Neural crest cell (in vitro differentiated cells): Measurements from ENCODE around the gene NUP93. TPM values are rescaled to one million over a fixed set of nuclear protein-coding genes. Genes with fewer than 3 reads are reported as not detected.
"Not testable (repeated sequence)": the region's sequence is repeated elsewhere in the genome, so short reads cannot be mapped to it uniquely, and the experiment has no call there.

Experiments used
- DNase-seq: peaks from one replicate; pipeline ENCODE4 v3.0.0; 2021; ENCODE audit warnings: low read depth, mixed read lengths, low spot score
- H3K27ac Mint-ChIP-seq: one replicate; pipeline ENCODE4 v1.8.0; 2021; ENCODE audit warnings: mild to moderate bottlenecking, mixed read lengths; ENCODE audit not compliant: unreplicated experiment
- H3K27me3 Mint-ChIP-seq: 2 replicates; pipeline ENCODE4 v1.8.0; 2021; ENCODE audit warnings: low read depth, mild to moderate bottlenecking, mixed read lengths
- H3K36me3 Mint-ChIP-seq: 2 replicates; pipeline ENCODE4 v1.8.0; 2021; ENCODE audit warnings: low read depth, mild to moderate bottlenecking, mixed read lengths
- H3K4me1 Mint-ChIP-seq: 2 replicates; pipeline ENCODE4 v1.8.0; 2021; ENCODE audit warnings: mixed read lengths
- H3K4me3 Mint-ChIP-seq: one replicate; pipeline ENCODE4 v1.8.0; 2021; ENCODE audit warnings: mild to moderate bottlenecking, mixed read lengths
- H3K9me3 Mint-ChIP-seq: 2 replicates; pipeline ENCODE4 v1.8.0; 2021; ENCODE audit warnings: mixed read lengths
- CTCF ChIP-seq: fragments of 200-600 bp; sonication (generic); conservative IDR thresholded peaks from 2 replicates; pipeline ENCODE4 v1.5.0; 2021; ENCODE audit warnings: antibody characterized with exemption, mild to moderate bottlenecking
- total RNA-seq: library from RNA; stranded (reverse); gene quantifications from 2 replicates; pipeline ENCODE4 v1.2.1, GENCODE V29; 2021

The NUP93 gene
- total RNA-seq, 1 donor from 2014 or later: 152 TPM

GRCh38 chr16:56883586-56883985, 153.7 kb downstream of the NUP93 start:
- Mint-ChIP-seq H3K9me3 (peaks cover 5% of the 10 kb centered on the region), H3K27me3 (no peaks in the 10 kb centered on the region), H3K27ac (no peak overlapping the region), H3K4me3 (no peak overlapping the region), H3K4me1 (no peaks in the 10 kb centered on the region), H3K36me3 (no peaks in the 10 kb centered on the region)
- no peak for DNase-seq
- TF ChIP-seq CTCF: no peak

GRCh38 chr16:56884026-56884582, 154.2 kb downstream of the NUP93 start:
- TF ChIP-seq CTCF: no peak
- Mint-ChIP-seq H3K4me1 (no peaks in the 10 kb centered on the region), H3K27me3 (no peaks in the 10 kb centered on the region), H3K9me3 (peaks cover 5% of the 10 kb centered on the region), H3K4me3 (no peak overlapping the region), H3K27ac (no peak overlapping the region), H3K36me3 (no peaks in the 10 kb centered on the region)
- DNase-seq: no peak

GRCh38 chr16:56884929-56885328, 155.0 kb downstream of the NUP93 start:
- not testable (repeated sequence) for H3K4me3 Mint-ChIP-seq, H3K9me3 Mint-ChIP-seq, H3K27ac Mint-ChIP-seq, H3K36me3 Mint-ChIP-seq, DNase-seq, H3K27me3 Mint-ChIP-seq, H3K4me1 Mint-ChIP-seq

GRCh38 chr16:56885446-56886162, 155.7 kb downstream of the NUP93 start:
- Mint-ChIP-seq H3K9me3 (peaks cover 5% of the 10 kb centered on the region), H3K4me1 (no peaks in the 10 kb centered on the region), H3K36me3 (no peaks in the 10 kb centered on the region), H3K27ac (no peak overlapping the region), H3K4me3 (no peak overlapping the region), H3K27me3 (no peaks in the 10 kb centered on the region)
- no peak for TF ChIP-seq CTCF
- DNase-seq: no peak

- no peak for DNase-seq
- Mint-ChIP-seq H3K9me3 (peaks cover 5% of the 10 kb centered on the region), H3K27me3 (no peaks in the 10 kb centered on the region), H3K36me3 (no peaks in the 10 kb centered on the region), H3K27ac (no peak overlapping the region), H3K4me1 (no peaks in the 10 kb centered on the region), H3K4me3 (no peak overlapping the region)
- TF ChIP-seq CTCF: no peak
Observed at GRCh38 chr16:56886296-56886695, 156.4 kb downstream of the NUP93 start.

DNA sequence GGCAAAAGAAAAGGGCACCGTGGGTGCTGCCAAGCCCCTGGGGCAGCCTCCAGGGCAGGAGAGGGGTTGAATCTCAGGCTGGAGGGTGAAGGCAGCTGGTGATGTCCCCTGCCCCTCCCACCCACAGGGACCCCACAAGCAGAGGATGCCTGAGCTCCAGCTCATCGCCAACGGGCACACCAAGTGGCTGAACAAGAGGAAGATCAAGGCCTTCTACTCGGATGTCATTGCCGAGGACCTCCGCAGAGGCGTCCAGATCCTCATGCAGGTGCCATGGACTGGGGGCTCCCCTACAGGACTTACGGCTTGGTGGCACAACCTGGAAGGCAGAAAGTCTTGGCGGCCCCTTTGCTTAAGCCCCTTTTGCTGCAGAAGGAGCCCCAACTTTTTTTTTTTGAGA, 156.9 kb downstream of the NUP93 start:
- H3K27me3 Mint-ChIP-seq: no peaks in the 10 kb centered on the region
- no peak for TF ChIP-seq CTCF
- H3K4me1 Mint-ChIP-seq: no peaks in the 10 kb centered on the region
- H3K4me3 Mint-ChIP-seq: no peak overlapping the region
- no peaks in the 10 kb centered on the region for H3K36me3 Mint-ChIP-seq
- no peak for DNase-seq
- H3K9me3 Mint-ChIP-seq: peaks cover 5% of the 10 kb centered on the region
- no peak overlapping the region for H3K27ac Mint-ChIP-seq
